OCI-LY7 (cell line): ENCODE results near the gene TMEM147. TPM values are rescaled to one million over a fixed set of nuclear protein-coding genes. Genes with fewer than 3 reads are reported as not detected.
A peak's percentile ranks its signal among the peaks of the same experiment; 100 is the strongest.

Source experiments
- BruUV-seq: library from RNA; stranded (reverse); fragments of 400-500 nt; replicated peaks from 2 replicates; lab custom pipeline; 2021; lab: Mats Ljungman, UMichigan
- CTCF ChIA-PET: fragments of 300-600 bp; sonication (Branson Sonifier 250); formaldehyde crosslinking; loops from one replicate; lab custom pipeline; 2022; ENCODE audit warnings: antibody characterized with exemption; ENCODE audit not compliant: unreplicated experiment; lab: Charles Lee
- POLR2A ChIA-PET: fragments of 300-600 bp; sonication (Branson Sonifier 250); formaldehyde crosslinking; loops from one replicate; lab custom pipeline; 2022; ENCODE audit warnings: antibody characterized with exemption; lab: Charles Lee
- DNase-seq: peaks from one replicate; pipeline ENCODE4 v3.0.0-alpha.2; 2015; ENCODE audit warnings: low spot score
- H2AFZ ChIP-seq: fragments of 200-600 bp; sonication (generic), shearing (Covaris generic); 2 replicates; pipeline ENCODE4 v1.6.1; 2014; ENCODE audit warnings: mild to moderate bottlenecking, antibody characterized with exemption, low read length, moderate library complexity
- H3K27ac ChIP-seq: fragments of 200-600 bp; sonication (generic); 2 replicates; pipeline ENCODE4 v1.5.1; 2014; ENCODE audit warnings: mixed run types, low read depth, mild to moderate bottlenecking, moderate library complexity, low read length, inconsistent platforms; ENCODE audit not compliant: poor library complexity, severe bottlenecking
- H3K36me3 ChIP-seq: fragments of 200-600 bp; sonication (generic); 2 replicates; pipeline ENCODE4 v1.6.1; 2014; ENCODE audit warnings: mild to moderate bottlenecking, antibody characterized with exemption, low read length, moderate library complexity, mixed read lengths; ENCODE audit not compliant: insufficient read depth
- H3K4me1 ChIP-seq: fragments of 200-600 bp; sonication (generic); 2 replicates; pipeline ENCODE4 v1.5.1; 2014; ENCODE audit warnings: mild to moderate bottlenecking, low read length; ENCODE audit not compliant: insufficient read depth, poor library complexity, severe bottlenecking
- H3K4me2 ChIP-seq: fragments of 200-600 bp; sonication (generic); 2 replicates; pipeline ENCODE4 v1.6.1; 2014; ENCODE audit warnings: mild to moderate bottlenecking, low read length
- H3K4me3 ChIP-seq: fragments of 200-600 bp; sonication (generic); 2 replicates; pipeline ENCODE4 v1.5.1; 2014; ENCODE audit warnings: mild to moderate bottlenecking, low read depth, low read length; ENCODE audit not compliant: poor library complexity, severe bottlenecking
- H3K79me2 ChIP-seq: fragments of 200-600 bp; sonication (generic); 2 replicates; pipeline ENCODE4 v1.6.1; 2016; ENCODE audit warnings: low read depth, mild to moderate bottlenecking, low read length, moderate library complexity, mixed read lengths; ENCODE audit not compliant: insufficient read depth
- H3K9me2 ChIP-seq: fragments of 200-600 bp; sonication (generic); 2 replicates; pipeline ENCODE4 v1.6.1; 2016; ENCODE audit warnings: mild to moderate bottlenecking, low read length, mixed read lengths; ENCODE audit not compliant: insufficient read depth
- H3K9me3 ChIP-seq: fragments of 200-600 bp; sonication (generic); 2 replicates; pipeline ENCODE4 v1.6.1; 2014; ENCODE audit warnings: mild to moderate bottlenecking, mixed run types, low read length, mixed read lengths
- H4K20me1 ChIP-seq: fragments of 200-600 bp; sonication (generic); 2 replicates; pipeline ENCODE4 v1.6.1; 2014; ENCODE audit warnings: mild to moderate bottlenecking, antibody characterized with exemption, low read length, moderate library complexity, mixed read lengths; ENCODE audit not compliant: insufficient read depth
- EZH2phosphoT487 ChIP-seq: fragments of 200-600 bp; sonication (generic); IDR thresholded peaks from 2 replicates; pipeline ENCODE4 v1.6.1; 2018; ENCODE audit warnings: low read depth, borderline replicate concordance, mild to moderate bottlenecking, mixed run types, antibody characterized with exemption, low read length, moderate library complexity, mixed read lengths
- intact Hi-C: fragments of 100-400 bp; cut with micrococcal nuclease; formaldehyde crosslinking; loops from one replicate; pipeline ENCODE4 v1.10.0; 2022; ENCODE audit not compliant: unreplicated experiment
- total RNA-seq, 2 experiments: library from RNA; depleted of rRNA in 1 of 2; stranded (reverse); fragments of >200 nt in 1 of 2; shearing (Covaris generic) in 1 of 2; gene quantifications; 2 replicates each; pipeline ENCODE4 v1.2.3, GENCODE V29; 2014 to 2022
- TF ChIP-seq, protein P1 (sequence below): fragments of 200-600 bp; sonication (generic); conservative IDR thresholded peaks from 2 replicates; pipeline ENCODE4 v1.5.1; 2014; ENCODE audit warnings: mild to moderate bottlenecking, antibody characterized with exemption, low read length, moderate library complexity, mixed read lengths

TMEM147 gene
- total RNA-seq, 2 experiments from 2014 or later = 47.1 to 83.2 TPM

DNA sequence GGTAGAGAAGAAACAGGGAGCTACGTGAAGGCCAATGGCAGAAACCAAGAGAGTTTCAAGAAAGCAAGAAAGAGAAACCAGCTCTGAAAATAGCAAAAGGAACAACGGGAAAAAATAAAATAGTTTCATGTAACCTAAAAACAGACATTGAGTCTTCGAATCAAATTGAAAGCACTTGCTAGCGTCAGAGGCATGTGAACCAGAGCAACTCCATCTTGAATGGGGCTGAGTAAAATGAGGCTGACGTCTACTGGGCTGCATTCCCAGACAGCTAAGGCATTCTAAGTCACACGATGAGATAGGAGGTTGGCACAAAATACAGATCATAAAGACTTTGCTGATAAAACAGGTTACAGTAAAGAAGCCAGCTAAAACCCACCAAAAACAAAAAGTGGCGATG is 33.3 kb downstream of the TMEM147 start:
- intact Hi-C loops = no loop called here
- ChIA-PET CTCF (no interaction called here), POLR2A (no interaction called here)
- no TSS peak for BruUV-seq
- no peak for DNase-seq
- H3K4me2 ChIP-seq = no peak overlapping the region
- H4K20me1 ChIP-seq = no peaks in the 10 kb centered on the region
- H3K36me3 ChIP-seq = no peaks in the 10 kb centered on the region
- 0 out of 2 replicates have a peak, but pooled peaks cover 9% of the 10 kb centered on the region for H3K9me3 ChIP-seq
- H3K79me2 ChIP-seq = no peaks in the 10 kb centered on the region
- H3K27ac ChIP-seq = no peak overlapping the region
- TF ChIP-seq, protein P1, sequence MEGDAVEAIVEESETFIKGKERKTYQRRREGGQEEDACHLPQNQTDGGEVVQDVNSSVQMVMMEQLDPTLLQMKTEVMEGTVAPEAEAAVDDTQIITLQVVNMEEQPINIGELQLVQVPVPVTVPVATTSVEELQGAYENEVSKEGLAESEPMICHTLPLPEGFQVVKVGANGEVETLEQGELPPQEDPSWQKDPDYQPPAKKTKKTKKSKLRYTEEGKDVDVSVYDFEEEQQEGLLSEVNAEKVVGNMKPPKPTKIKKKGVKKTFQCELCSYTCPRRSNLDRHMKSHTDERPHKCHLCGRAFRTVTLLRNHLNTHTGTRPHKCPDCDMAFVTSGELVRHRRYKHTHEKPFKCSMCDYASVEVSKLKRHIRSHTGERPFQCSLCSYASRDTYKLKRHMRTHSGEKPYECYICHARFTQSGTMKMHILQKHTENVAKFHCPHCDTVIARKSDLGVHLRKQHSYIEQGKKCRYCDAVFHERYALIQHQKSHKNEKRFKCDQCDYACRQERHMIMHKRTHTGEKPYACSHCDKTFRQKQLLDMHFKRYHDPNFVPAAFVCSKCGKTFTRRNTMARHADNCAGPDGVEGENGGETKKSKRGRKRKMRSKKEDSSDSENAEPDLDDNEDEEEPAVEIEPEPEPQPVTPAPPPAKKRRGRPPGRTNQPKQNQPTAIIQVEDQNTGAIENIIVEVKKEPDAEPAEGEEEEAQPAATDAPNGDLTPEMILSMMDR = no peak
- no peak for TF ChIP-seq EZH2phosphoT487
- no peak overlapping the region for H3K4me3 ChIP-seq
- H3K4me1 ChIP-seq = no peaks in the 10 kb centered on the region
- H2AFZ ChIP-seq = no peak overlapping the region
- no peaks in the 10 kb centered on the region for H3K9me2 ChIP-seq

GRCh38 chr19:35582760-35583159 is 37.3 kb downstream of the TMEM147 start:
- no peak overlapping the region for H3K4me2 ChIP-seq
- H3K4me3 ChIP-seq = no peak overlapping the region
- H3K9me2 ChIP-seq = no peaks in the 10 kb centered on the region
- ChIA-PET CTCF (no interaction called here), POLR2A (no interaction called here)
- intact Hi-C loops = no loop called here
- BruUV-seq = no TSS peak
- H3K27ac ChIP-seq = no peak overlapping the region
- no peaks in the 10 kb centered on the region for H4K20me1 ChIP-seq
- TF ChIP-seq, protein P1 = no peak
- no peak for TF ChIP-seq EZH2phosphoT487
- no peaks in the 10 kb centered on the region for H3K36me3 ChIP-seq
- no peaks in the 10 kb centered on the region for H3K4me1 ChIP-seq
- H3K9me3 ChIP-seq = no peaks in the 10 kb centered on the region
- no peak overlapping the region for H2AFZ ChIP-seq
- no peaks in the 10 kb centered on the region for H3K79me2 ChIP-seq
- no peak for DNase-seq

GRCh38 chr19:35585848-35586247 is 40.4 kb downstream of the TMEM147 start, which contains the start of gene PMIS2:
PMIS2 (plus strand) TSS chr19:35586173; CDS start chr19:35586260, 87 bp downstream.
- CTCF ChIA-PET = no interaction called here
- no peaks in the 10 kb centered on the region for H3K9me2 ChIP-seq
- intact Hi-C loops = no loop called here
- no peak within 1 kb of the TSS for H2AFZ ChIP-seq
- DNase-seq = peak; percentile 37
- no peaks in the 10 kb centered on the region for H4K20me1 ChIP-seq
- no peak within 1 kb of the TSS for H3K4me3 ChIP-seq
- no peak for TF ChIP-seq EZH2phosphoT487
- TF ChIP-seq, protein P1 = no peak
- POLR2A ChIA-PET = no interaction called here
- no peaks in the 10 kb centered on the region for H3K9me3 ChIP-seq
- no peaks in the 10 kb centered on the region for H3K36me3 ChIP-seq
- H3K79me2 ChIP-seq = no peaks in the 10 kb centered on the region
- no peaks in the 10 kb centered on the region for H3K4me1 ChIP-seq
- H3K4me2 ChIP-seq = no peak within 1 kb of the TSS
- no TSS peak for BruUV-seq
- H3K27ac ChIP-seq = no peak within 1 kb of the TSS
